ENCODE measurements around the gene RACK1. TPM values are rescaled to one million over a fixed set of nuclear protein-coding genes. Genes with fewer than 3 reads are reported as not detected.

RACK1 gene
- total and polyA plus RNA-seq, 2 of the 13 experiments (the other 11 are each of a cell fraction or from before 2014, with no cell fraction given), result 2,514 to 6,141 TPM

DNA sequence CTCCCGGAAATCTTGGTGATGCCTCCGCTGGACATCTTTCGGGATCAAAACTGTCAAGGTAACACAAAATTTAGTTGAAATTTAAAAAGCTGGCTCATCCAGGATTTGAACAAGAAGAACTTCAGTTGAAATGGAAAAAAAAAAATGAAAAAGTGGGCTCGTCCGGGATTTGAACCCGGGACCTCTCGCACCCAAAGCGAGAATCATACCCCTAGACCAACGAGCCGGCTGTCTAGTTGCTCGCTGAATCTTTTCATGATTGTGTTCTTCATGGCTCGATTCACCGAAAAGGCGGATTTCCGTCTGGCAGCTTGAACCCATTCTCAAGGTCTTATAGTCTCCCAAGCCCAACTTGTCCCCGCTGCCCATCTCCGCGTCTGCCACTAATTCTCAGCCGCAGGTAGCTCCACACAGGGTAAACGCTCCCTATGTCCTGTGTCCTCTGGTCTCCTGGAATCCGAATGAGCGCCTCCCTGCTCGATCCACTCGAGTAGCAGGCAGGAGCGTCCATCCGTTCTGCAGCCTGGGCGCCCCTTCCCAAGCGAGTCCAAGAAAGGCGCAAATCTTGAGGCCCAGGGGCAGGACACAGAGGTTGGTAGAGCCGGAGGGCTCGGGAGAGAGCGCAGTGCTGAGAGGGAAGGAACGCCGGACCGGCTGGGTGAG is 54.9 kb downstream of the RACK1 start (continued):
- TF ChIP-seq ESRRA (CRISPR knock-in tag; IDR thresholded peaks at IDR 0.05; ENCODE audit: low read depth), result no peak
- no peak for TF ChIP-seq ZNF749 (CRISPR knock-in tag; IDR thresholded peaks at IDR 0.05; ENCODE audit: borderline replicate concordance)
- TF ChIP-seq, protein P1, sequence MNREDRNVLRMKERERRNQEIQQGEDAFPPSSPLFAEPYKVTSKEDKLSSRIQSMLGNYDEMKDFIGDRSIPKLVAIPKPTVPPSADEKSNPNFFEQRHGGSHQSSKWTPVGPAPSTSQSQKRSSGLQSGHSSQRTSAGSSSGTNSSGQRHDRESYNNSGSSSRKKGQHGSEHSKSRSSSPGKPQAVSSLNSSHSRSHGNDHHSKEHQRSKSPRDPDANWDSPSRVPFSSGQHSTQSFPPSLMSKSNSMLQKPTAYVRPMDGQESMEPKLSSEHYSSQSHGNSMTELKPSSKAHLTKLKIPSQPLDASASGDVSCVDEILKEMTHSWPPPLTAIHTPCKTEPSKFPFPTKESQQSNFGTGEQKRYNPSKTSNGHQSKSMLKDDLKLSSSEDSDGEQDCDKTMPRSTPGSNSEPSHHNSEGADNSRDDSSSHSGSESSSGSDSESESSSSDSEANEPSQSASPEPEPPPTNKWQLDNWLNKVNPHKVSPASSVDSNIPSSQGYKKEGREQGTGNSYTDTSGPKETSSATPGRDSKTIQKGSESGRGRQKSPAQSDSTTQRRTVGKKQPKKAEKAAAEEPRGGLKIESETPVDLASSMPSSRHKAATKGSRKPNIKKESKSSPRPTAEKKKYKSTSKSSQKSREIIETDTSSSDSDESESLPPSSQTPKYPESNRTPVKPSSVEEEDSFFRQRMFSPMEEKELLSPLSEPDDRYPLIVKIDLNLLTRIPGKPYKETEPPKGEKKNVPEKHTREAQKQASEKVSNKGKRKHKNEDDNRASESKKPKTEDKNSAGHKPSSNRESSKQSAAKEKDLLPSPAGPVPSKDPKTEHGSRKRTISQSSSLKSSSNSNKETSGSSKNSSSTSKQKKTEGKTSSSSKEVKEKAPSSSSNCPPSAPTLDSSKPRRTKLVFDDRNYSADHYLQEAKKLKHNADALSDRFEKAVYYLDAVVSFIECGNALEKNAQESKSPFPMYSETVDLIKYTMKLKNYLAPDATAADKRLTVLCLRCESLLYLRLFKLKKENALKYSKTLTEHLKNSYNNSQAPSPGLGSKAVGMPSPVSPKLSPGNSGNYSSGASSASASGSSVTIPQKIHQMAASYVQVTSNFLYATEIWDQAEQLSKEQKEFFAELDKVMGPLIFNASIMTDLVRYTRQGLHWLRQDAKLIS (CRISPR knock-in tag; IDR thresholded peaks at IDR 0.05), result no peak
- TF ChIP-seq HNF4A (CRISPR knock-in tag; IDR thresholded peaks at IDR 0.05), result no peak
- TF ChIP-seq MIXL1 (CRISPR knock-in tag; IDR thresholded peaks at IDR 0.05), result no peak
- 0 out of 2 replicates have a peak, but pooled peaks have one; percentile 3 for TF ChIP-seq HCFC1 (IDR thresholded peaks at IDR 0.05; ENCODE audit: low read depth, low read length)
- peak; percentile 14; the same call in 1 of the 2 replicates for TF ChIP-seq ZNF614 (CRISPR knock-in tag; IDR thresholded peaks at IDR 0.05; ENCODE audit: borderline replicate concordance)
- TF ChIP-seq PHB2 (IDR thresholded peaks at IDR 0.05; ENCODE audit: partially characterized antibody), result no peak
- TF ChIP-seq ZFYVE20 (CRISPR knock-in tag; IDR thresholded peaks at IDR 0.05; ENCODE audit: borderline replicate concordance, low read depth), result no peak
- TF ChIP-seq ZNF589 (CRISPR knock-in tag; conservative IDR thresholded peaks at IDR 0.05), result no peak
- no peak for TF ChIP-seq ZNF792 (CRISPR knock-in tag; IDR thresholded peaks at IDR 0.05)
- TF ChIP-seq MTF2 (CRISPR knock-in tag; IDR thresholded peaks at IDR 0.05; ENCODE audit: borderline replicate concordance), result no peak
- no peak for TF ChIP-seq IKZF1 (IDR thresholded peaks at IDR 0.05)
- no peak for TF ChIP-seq CHD2 (IDR thresholded peaks at IDR 0.05; ENCODE audit: low read depth, low read length)
- TF ChIP-seq RORA (CRISPR knock-in tag; IDR thresholded peaks at IDR 0.05), result no peak; the same call in 1 of the 2 replicates
- TF ChIP-seq, protein P2, sequence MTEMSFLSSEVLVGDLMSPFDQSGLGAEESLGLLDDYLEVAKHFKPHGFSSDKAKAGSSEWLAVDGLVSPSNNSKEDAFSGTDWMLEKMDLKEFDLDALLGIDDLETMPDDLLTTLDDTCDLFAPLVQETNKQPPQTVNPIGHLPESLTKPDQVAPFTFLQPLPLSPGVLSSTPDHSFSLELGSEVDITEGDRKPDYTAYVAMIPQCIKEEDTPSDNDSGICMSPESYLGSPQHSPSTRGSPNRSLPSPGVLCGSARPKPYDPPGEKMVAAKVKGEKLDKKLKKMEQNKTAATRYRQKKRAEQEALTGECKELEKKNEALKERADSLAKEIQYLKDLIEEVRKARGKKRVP (CRISPR knock-in tag; IDR thresholded peaks at IDR 0.05), result no peak
- no peak for TF ChIP-seq TCF12 (IDR thresholded peaks at IDR 0.05)
- no peak for TF ChIP-seq TCF12 (CRISPR knock-in tag; IDR thresholded peaks at IDR 0.05)
- no peak for TF ChIP-seq XRCC5 (optimal IDR thresholded peaks at IDR 0.05; ENCODE audit: low read length)
- no peak; the same call in 1 of the 2 replicates for TF ChIP-seq ZSCAN31 (CRISPR knock-in tag; IDR thresholded peaks at IDR 0.05; ENCODE audit: low read depth)
- TF ChIP-seq ZNF460 (CRISPR knock-in tag; IDR thresholded peaks at IDR 0.05; ENCODE audit: borderline replicate concordance), result no peak
- 0 out of 2 replicates have a peak, but pooled peaks have one; percentile 4 for TF ChIP-seq MYC (CRISPR knock-in tag; IDR thresholded peaks at IDR 0.05; ENCODE audit: borderline replicate concordance)
- TF ChIP-seq ZFP36 (IDR thresholded peaks at IDR 0.05; ENCODE audit: borderline replicate concordance, low read depth, low read length, partially characterized antibody), result no peak
- TF ChIP-seq RFXAP (CRISPR knock-in tag; IDR thresholded peaks at IDR 0.05; ENCODE audit: borderline replicate concordance), result 0 out of 2 replicates have a peak, but pooled peaks have one; percentile 4
- TF ChIP-seq ZNF816 (CRISPR knock-in tag; IDR thresholded peaks at IDR 0.05; ENCODE audit: borderline replicate concordance), result no peak
- TF ChIP-seq, protein P3, sequence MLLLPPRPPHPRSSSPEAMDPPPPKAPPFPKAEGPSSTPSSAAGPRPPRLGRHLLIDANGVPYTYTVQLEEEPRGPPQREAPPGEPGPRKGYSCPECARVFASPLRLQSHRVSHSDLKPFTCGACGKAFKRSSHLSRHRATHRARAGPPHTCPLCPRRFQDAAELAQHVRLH (CRISPR knock-in tag; IDR thresholded peaks at IDR 0.05; ENCODE audit: borderline replicate concordance, low read depth), result no peak
- TF ChIP-seq GTF3A (CRISPR knock-in tag; conservative IDR thresholded peaks at IDR 0.05), result peak; percentile 31; the same call in 1 of the 2 replicates
- TF ChIP-seq FOXK2 (IDR thresholded peaks at IDR 0.05), result no peak

All from HepG2 (cell line).